Epithelial cell of esophagus (primary cell): ENCODE results near the gene MARVELD1.

Experiments
- DNase-seq: peaks from one replicate; pipeline ENCODE4 v3.0.0; 2010; ENCODE audit warnings: low read depth
- H3K4me3 ChIP-seq: 2 replicates; pipeline ENCODE4 v1.5.1; 2011; ENCODE audit warnings: mild to moderate bottlenecking, low read length, control low read depth
- TF ChIP-seq, protein P1 (sequence below): IDR thresholded peaks from 2 replicates; pipeline ENCODE4 v1.5.1; 2011; ENCODE audit warnings: low read depth, mild to moderate bottlenecking, low read length, control low read depth, inconsistent platforms; ENCODE audit not compliant: insufficient read depth; ENCODE audit errors: missing control alignments

The MARVELD1 gene

DNA sequence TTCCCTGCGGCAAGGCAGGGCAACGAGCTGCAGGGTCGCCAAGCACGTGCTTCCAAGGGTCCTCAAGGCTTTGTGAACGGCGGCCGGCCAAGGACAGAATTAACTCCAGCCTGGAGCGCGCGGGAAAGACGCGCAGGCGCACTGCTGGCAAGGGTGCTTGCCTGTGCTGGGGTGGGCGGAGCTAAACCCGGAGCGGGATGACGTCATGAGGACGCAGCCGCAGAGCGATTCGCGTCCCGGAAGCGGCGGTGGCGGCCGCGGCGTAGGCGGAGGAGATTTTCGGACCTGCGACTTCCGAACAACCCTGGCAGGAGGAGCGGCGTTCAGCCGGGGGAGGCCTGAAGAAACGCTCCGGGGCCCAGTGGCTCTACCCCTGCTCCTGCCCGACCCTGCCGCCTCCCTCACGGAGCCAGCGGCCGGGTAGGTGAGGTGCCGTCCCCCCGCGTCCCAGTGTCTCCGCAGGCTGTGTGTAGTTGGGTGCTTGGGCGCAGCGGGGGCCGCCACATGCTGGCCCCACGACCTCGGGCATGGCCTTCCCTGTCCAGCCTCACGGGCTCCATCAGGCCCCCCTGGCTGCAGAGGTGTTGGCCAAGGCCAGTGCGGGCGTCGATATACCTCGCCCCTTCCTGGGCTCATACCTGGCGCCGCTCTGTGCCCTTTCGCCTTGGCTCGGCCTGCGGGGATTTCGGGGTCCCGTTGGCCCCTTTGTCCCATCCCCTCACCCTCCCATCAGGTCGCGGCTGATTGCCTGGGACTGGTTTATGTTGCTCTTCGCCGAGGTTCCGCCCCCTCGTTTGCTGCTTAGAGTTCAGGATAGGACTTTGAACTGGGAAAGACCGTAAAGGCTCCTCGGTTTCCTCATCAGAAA, 23.6 kb downstream of the MARVELD1 start, which contains the start of gene ZFYVE27:
Gene ZFYVE27, plus strand, starts transcription at position 227 of the 868 bp plus-strand sequence. CDS start 1,350 bp downstream, outside the sequence.
- TF ChIP-seq, protein P1, sequence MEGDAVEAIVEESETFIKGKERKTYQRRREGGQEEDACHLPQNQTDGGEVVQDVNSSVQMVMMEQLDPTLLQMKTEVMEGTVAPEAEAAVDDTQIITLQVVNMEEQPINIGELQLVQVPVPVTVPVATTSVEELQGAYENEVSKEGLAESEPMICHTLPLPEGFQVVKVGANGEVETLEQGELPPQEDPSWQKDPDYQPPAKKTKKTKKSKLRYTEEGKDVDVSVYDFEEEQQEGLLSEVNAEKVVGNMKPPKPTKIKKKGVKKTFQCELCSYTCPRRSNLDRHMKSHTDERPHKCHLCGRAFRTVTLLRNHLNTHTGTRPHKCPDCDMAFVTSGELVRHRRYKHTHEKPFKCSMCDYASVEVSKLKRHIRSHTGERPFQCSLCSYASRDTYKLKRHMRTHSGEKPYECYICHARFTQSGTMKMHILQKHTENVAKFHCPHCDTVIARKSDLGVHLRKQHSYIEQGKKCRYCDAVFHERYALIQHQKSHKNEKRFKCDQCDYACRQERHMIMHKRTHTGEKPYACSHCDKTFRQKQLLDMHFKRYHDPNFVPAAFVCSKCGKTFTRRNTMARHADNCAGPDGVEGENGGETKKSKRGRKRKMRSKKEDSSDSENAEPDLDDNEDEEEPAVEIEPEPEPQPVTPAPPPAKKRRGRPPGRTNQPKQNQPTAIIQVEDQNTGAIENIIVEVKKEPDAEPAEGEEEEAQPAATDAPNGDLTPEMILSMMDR: no peak
- peak within 1 kb of the TSS; percentile 94 for H3K4me3 ChIP-seq
- peak; percentile 96 for DNase-seq

- peak; percentile 64 for DNase-seq
- TF ChIP-seq, protein P1: no peak
- H3K4me3 ChIP-seq: peak overlapping the region; percentile 94
Observed at GRCh38 chr10:97737770-97738265, 24.3 kb downstream of the MARVELD1 start.

DNA sequence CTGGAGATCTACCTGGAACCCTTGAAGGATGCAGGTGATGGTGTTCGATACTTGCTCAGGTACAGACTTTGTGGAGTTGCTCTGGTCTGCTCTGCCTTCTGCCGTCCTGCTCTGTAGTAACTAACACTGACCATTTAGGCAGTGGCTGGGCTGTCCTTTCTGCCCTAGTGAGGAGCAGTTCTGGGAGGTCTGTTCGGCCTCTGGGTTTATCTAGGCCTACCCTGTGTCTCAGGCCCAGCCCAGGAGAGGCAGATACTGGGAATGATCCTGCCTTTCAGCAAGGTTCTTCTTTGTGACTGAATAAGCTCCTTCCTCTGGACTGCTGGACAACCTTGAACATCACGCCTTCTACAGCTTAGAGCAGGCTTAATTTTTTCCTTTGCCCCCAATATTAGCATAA, 25.1 kb downstream of the MARVELD1 start:
- TF ChIP-seq, protein P1: no peak
- no peak overlapping the region for H3K4me3 ChIP-seq
- DNase-seq: no peak

GRCh38 chr10:97740613-97741012, 27.1 kb downstream of the MARVELD1 start:
- H3K4me3 ChIP-seq: no peak overlapping the region
- TF ChIP-seq, protein P1: no peak
- no peak for DNase-seq

DNA sequence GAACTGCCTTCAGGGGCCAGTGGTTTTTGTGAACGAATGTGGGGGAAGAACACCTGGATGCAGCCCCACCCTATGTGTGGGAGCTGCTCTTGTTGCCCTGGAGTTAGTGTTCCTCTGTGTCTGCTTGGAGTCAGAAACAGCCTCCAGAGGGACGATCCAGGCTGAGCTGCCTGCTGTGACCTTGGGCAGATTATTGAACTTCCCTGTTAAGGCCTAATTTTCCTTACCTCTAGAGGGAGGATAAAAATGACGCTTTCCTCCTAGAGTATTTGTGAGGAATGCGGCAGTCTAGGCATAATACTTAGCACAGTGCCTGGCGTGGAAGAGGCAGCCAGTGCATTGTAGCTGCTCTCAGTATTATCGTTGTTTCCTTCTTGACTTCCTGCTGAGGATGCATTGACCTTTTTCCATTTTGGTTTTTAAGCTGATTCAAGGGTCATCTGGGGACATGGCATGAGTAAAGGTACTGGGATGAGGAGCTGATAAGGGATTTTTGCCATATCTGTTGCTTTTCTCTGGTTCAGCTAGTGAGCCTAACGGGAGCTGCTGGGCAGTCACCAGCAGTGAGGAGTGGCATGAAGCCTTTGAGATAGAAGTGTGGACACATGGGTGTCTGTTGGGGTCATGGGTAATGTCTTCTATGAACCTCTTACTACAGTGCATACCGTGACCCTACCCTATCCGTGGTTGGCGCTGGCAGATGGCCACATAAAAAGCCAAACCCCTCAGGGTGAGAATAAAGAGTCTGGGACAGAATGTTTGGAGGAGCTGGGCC, 29.8 kb downstream of the MARVELD1 start:
- no peak for DNase-seq

DNA sequence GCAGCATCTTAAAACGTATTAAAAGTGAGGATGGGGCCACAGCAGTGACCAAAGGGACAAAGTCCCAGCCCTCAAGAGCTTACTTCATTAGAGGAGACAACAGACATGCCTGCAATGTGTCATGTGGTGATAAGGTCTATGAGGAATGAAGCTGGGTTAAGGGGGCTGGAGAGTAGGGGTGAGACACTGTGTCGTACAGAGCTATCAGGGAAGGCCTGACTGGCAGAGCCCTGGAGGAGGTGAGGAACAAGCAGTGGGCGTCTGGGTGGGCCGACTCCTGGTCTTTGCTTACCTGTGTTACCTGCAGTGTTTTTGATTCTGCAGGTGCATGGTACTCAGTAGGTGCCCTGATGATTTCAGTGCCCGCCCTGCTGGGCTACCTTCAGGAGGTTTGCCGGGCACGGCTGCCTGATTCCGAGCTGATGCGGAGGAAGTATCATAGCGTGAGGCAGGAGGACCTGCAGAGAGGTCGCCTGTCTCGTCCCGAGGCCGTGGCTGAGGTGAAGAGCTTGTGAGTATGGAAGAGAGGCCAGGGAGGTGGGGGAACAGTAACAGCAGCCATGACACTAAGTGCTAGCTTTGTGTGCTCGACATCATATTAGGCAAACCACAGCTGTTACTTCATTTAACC, 31.0 kb downstream of the MARVELD1 start:
- H3K4me3 ChIP-seq: no peak overlapping the region
- no peak for DNase-seq
- TF ChIP-seq, protein P1: no peak

More for the DNA sequence above, 29.8 kb downstream of the MARVELD1 start:
- no peak overlapping the region for H3K4me3 ChIP-seq
- TF ChIP-seq, protein P1: no peak
